ENCODE results near the gene MTURN.

MTURN gene

GRCh38 chr7:30139836-30140384 lies 5.1 kb downstream of the MTURN start:
- TF ChIP-seq, protein P1, sequence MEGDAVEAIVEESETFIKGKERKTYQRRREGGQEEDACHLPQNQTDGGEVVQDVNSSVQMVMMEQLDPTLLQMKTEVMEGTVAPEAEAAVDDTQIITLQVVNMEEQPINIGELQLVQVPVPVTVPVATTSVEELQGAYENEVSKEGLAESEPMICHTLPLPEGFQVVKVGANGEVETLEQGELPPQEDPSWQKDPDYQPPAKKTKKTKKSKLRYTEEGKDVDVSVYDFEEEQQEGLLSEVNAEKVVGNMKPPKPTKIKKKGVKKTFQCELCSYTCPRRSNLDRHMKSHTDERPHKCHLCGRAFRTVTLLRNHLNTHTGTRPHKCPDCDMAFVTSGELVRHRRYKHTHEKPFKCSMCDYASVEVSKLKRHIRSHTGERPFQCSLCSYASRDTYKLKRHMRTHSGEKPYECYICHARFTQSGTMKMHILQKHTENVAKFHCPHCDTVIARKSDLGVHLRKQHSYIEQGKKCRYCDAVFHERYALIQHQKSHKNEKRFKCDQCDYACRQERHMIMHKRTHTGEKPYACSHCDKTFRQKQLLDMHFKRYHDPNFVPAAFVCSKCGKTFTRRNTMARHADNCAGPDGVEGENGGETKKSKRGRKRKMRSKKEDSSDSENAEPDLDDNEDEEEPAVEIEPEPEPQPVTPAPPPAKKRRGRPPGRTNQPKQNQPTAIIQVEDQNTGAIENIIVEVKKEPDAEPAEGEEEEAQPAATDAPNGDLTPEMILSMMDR (IDR thresholded peaks at IDR 0.05; ENCODE audit: unreplicated experiment in 3 of 3) = no peak
- H3K27ac Mint-ChIP-seq = peak overlapping the region in 1 of 3 experiments; percentile 71
- H3K36me3 Mint-ChIP-seq (ENCODE audit: low read depth) = no peaks in the 10 kb centered on the region
- H3K4me1 Mint-ChIP-seq = peaks cover 37% of the 10 kb centered on the region
- H3K27me3 Mint-ChIP-seq (ENCODE audit: low read depth) = no peaks in the 10 kb centered on the region
- H3K4me3 Mint-ChIP-seq = peak overlapping the region in 1 of 3 experiments; percentile 6
- H3K9me3 Mint-ChIP-seq = no peaks in the 10 kb centered on the region

DNA sequence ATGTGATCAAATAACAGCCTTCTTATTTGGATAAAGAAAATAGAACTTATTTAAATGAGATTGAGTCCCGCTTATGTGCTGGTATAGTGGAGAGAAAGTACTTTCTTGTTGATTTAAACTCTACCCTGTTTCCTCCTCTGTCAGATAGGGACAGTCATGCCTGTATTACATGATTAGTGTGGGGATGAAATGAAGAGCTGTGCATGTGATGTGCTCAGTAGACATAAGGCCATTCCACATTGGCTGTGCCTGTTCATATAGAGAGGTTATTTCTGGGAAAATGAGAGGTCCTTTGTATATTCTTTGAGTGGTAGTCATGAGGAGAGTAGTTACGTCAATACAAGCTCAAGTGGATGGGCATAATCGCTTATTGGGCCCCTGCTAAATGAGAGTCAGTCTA lies 5.7 kb downstream of the MTURN start:
- Mint-ChIP-seq H3K4me1 (peaks cover 37% of the 10 kb centered on the region), H3K27me3 (ENCODE audit: low read depth) (no peaks in the 10 kb centered on the region), H3K9me3 (no peaks in the 10 kb centered on the region), H3K36me3 (ENCODE audit: low read depth) (no peaks in the 10 kb centered on the region), H3K27ac (peak overlapping the region in 2 of 3 experiments; percentile 38 to 71), H3K4me3 (no peak overlapping the region)
- TF ChIP-seq, protein P1 (IDR thresholded peaks at IDR 0.05; ENCODE audit: unreplicated experiment in 3 of 3) = no peak

GRCh38 chr7:30142710-30143109 lies 7.9 kb downstream of the MTURN start:
- H3K9me3 Mint-ChIP-seq = no peaks in the 10 kb centered on the region
- H3K27ac Mint-ChIP-seq = peak overlapping the region; percentile 56 to 89 (median 82)
- H3K36me3 Mint-ChIP-seq (ENCODE audit: low read depth) = no peaks in the 10 kb centered on the region
- peak overlapping the region in 2 of 3 experiments; percentile 19 to 35 for H3K4me3 Mint-ChIP-seq
- no peaks in the 10 kb centered on the region for H3K27me3 Mint-ChIP-seq (ENCODE audit: low read depth)
- peaks cover 32% of the 10 kb centered on the region for H3K4me1 Mint-ChIP-seq
- TF ChIP-seq, protein P1 (IDR thresholded peaks at IDR 0.05; ENCODE audit: unreplicated experiment in 3 of 3) = no peak

GRCh38 chr7:30143748-30144251 lies 9.0 kb downstream of the MTURN start:
- TF ChIP-seq, protein P1 (IDR thresholded peaks at IDR 0.05; ENCODE audit: unreplicated experiment in 3 of 3) = no peak
- Mint-ChIP-seq H3K4me1 (peaks cover 32% of the 10 kb centered on the region), H3K36me3 (ENCODE audit: low read depth) (no peaks in the 10 kb centered on the region), H3K27me3 (ENCODE audit: low read depth) (no peaks in the 10 kb centered on the region), H3K9me3 (no peaks in the 10 kb centered on the region), H3K27ac (peak overlapping the region; percentile 56 to 89 (median 82)), H3K4me3 (no peak overlapping the region)

DNA sequence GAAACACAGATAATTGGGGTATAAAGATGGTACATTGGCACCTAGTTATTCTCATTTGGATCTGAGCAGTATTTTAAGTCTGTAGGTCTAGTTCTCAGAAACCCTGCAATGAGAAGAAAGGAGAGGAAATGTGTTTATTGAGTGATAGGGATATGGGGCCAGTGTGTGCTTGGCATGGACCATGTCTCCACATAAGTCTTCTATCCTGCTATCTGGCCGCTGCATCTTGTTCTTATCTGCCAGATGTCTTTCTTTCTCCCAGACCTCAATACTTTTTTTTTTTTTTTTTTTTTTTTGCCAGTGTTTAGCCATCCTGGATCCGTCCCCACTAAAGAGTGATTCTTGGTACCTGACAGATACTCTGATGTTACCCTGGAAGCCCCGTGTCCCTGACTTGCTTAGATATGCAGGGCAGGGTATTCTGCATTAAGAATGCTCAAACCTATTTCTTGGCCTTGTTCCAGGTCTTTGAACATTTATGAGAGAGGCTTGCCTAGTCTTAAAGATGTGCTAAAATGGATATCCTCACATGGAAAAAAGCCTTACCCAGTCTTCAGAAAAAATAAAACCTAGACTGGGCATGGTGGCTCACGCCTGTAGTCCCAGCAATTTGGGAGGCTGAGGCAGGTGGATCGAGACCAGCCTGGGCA lies 10.0 kb downstream of the MTURN start:
- H3K4me3 Mint-ChIP-seq = no peak overlapping the region
- H3K4me1 Mint-ChIP-seq = peaks cover 32% of the 10 kb centered on the region
- H3K36me3 Mint-ChIP-seq (ENCODE audit: low read depth) = no peaks in the 10 kb centered on the region
- TF ChIP-seq, protein P1 (IDR thresholded peaks at IDR 0.05; ENCODE audit: unreplicated experiment in 3 of 3) = no peak
- peak overlapping the region; percentile 56 to 89 (median 67) for H3K27ac Mint-ChIP-seq
- H3K9me3 Mint-ChIP-seq = no peaks in the 10 kb centered on the region
- no peaks in the 10 kb centered on the region for H3K27me3 Mint-ChIP-seq (ENCODE audit: low read depth)

Measured in nephron (organoid).